ENCODE measurements around the gene CEP112.

Gene CEP112

DNA sequence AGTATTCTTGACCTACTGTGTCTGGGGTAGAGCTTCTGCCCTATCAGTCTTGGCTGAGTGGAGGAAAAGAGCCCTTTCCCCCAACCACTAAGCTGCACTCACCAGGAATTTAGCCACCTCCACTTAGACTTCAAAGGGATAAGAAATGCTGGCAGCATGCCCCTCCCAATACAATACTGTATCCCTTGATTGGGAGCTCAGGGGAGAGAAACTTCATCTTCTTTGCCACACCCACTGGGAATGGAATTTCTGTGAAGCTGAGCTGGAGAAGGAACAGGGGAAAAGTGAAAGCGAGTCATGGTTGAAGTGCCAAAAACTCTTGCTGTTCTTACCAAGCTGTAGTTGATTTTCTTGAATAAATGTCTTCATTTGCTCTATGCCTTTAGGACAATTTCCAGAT, 68.8 kb downstream of the CEP112 start:
- TF ChIP-seq, protein P1, sequence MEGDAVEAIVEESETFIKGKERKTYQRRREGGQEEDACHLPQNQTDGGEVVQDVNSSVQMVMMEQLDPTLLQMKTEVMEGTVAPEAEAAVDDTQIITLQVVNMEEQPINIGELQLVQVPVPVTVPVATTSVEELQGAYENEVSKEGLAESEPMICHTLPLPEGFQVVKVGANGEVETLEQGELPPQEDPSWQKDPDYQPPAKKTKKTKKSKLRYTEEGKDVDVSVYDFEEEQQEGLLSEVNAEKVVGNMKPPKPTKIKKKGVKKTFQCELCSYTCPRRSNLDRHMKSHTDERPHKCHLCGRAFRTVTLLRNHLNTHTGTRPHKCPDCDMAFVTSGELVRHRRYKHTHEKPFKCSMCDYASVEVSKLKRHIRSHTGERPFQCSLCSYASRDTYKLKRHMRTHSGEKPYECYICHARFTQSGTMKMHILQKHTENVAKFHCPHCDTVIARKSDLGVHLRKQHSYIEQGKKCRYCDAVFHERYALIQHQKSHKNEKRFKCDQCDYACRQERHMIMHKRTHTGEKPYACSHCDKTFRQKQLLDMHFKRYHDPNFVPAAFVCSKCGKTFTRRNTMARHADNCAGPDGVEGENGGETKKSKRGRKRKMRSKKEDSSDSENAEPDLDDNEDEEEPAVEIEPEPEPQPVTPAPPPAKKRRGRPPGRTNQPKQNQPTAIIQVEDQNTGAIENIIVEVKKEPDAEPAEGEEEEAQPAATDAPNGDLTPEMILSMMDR (IDR thresholded peaks at IDR 0.05; ENCODE audit: low read depth, low read length, missing control alignments): no peak
- H3K4me3 ChIP-seq (replicated peaks; ENCODE audit: low read depth, low read length): no peak overlapping the region
- no peak for DNase-seq (ENCODE audit: extremely low read depth, low read depth)

GRCh38 chr17:66115246-66115645, 76.7 kb downstream of the CEP112 start:
- no peak overlapping the region for H3K4me3 ChIP-seq (replicated peaks; ENCODE audit: low read depth, low read length)
- DNase-seq (ENCODE audit: extremely low read depth, low read depth): no peak
- TF ChIP-seq, protein P1 (IDR thresholded peaks at IDR 0.05; ENCODE audit: low read depth, low read length, missing control alignments): no peak

DNA sequence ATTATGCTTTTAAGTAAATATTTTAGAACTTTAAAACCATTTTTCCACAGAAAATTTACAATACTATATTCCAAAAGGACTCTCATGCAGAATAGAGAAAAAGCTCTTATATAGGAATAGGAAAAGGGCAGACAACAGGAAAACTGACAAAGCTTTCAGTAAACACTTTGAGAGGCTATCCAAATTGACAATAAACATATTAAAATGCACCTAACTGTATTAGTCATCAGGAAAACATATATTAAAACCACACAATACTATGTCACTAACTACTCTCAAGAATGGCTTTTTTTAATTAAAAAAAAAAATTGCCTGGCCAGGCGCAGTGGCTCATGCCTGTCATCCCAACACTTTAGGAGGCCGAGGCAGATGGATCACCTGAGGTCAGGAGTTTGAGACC, 77.3 kb downstream of the CEP112 start:
- no peak overlapping the region for H3K4me3 ChIP-seq (replicated peaks; ENCODE audit: low read depth, low read length)
- DNase-seq (ENCODE audit: extremely low read depth, low read depth): no peak
- TF ChIP-seq, protein P1 (IDR thresholded peaks at IDR 0.05; ENCODE audit: low read depth, low read length, missing control alignments): no peak

GRCh38 chr17:66107731-66108130, 84.2 kb downstream of the CEP112 start:
- TF ChIP-seq, protein P1 (IDR thresholded peaks at IDR 0.05; ENCODE audit: low read depth, low read length, missing control alignments): no peak
- H3K4me3 ChIP-seq (replicated peaks; ENCODE audit: low read depth, low read length): no peak overlapping the region

GRCh38 chr17:66098040-66098439, 93.9 kb downstream of the CEP112 start:
- TF ChIP-seq, protein P1 (IDR thresholded peaks at IDR 0.05; ENCODE audit: low read depth, low read length, missing control alignments): no peak
- no peak for DNase-seq (ENCODE audit: extremely low read depth, low read depth)
- no peak overlapping the region for H3K4me3 ChIP-seq (replicated peaks; ENCODE audit: low read depth, low read length)

More at GRCh38 chr17:66107731-66108130, 84.2 kb downstream of the CEP112 start:
- DNase-seq (ENCODE audit: extremely low read depth, low read depth): no peak

DNA sequence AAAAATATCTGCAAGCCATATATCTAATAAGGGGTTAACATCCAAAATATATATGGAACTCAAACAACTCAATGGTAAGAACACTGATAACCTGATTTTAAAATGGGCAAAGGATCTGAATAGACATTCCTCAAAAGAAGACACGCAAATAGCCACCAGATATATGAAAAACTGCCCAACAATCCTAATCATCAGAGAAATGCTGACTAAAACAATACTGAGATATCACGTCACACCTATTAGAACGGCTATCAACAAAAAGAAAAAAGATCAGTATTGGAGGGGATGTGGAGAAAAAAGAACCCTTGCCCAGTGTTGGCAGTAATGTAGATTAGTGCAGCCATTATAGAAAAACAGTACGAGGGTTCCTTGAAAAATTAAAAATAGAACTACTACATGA, 97.2 kb downstream of the CEP112 start:
- no peak overlapping the region for H3K4me3 ChIP-seq (replicated peaks; ENCODE audit: low read depth, low read length)
- TF ChIP-seq, protein P1 (IDR thresholded peaks at IDR 0.05; ENCODE audit: low read depth, low read length, missing control alignments): no peak
- no peak for DNase-seq (ENCODE audit: extremely low read depth, low read depth)

DNA sequence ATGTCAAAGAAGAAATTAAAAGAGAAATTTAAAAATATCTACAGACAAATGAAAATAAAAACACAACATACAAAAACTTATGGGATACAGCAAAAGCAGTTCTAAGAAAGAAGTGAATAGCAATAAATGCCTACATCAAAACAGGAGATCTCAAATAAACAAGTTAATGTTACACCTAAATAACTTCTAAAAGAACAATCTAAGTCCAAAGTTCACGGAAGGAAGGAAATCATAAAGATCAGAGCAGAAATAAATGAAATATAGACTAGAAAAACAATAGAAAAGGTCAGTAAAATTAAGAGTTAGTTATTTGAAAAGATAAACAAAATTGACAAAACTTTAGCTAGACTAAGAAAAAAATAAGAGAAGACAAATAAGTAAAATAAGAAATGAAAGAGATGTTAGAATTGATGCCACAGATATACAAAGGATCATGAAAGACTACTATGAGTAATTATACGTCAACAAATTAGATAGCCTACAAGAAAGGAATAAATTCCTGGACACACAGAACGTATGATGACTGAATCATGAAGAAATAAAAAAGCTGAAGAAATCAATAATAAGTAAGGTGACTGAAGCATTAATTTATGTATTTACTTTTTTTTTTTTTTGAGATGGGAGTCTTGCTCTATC, 100.4 kb downstream of the CEP112 start:
- TF ChIP-seq, protein P1 (IDR thresholded peaks at IDR 0.05; ENCODE audit: low read depth, low read length, missing control alignments): no peak
- no peak for DNase-seq (ENCODE audit: extremely low read depth, low read depth)
- H3K4me3 ChIP-seq (replicated peaks; ENCODE audit: low read depth, low read length): no peak overlapping the region
